GM19463 (cell line): ENCODE data around the gene BHLHE40.

Experiments
- ATAC-seq: cut with Tn5 transposase; IDR thresholded peaks from one replicate; pipeline ENCODE4 v1.9.1; 2021; ENCODE audit warnings: mild to moderate bottlenecking, moderate library complexity; ENCODE audit not compliant: unreplicated experiment

The BHLHE40 gene

DNA sequence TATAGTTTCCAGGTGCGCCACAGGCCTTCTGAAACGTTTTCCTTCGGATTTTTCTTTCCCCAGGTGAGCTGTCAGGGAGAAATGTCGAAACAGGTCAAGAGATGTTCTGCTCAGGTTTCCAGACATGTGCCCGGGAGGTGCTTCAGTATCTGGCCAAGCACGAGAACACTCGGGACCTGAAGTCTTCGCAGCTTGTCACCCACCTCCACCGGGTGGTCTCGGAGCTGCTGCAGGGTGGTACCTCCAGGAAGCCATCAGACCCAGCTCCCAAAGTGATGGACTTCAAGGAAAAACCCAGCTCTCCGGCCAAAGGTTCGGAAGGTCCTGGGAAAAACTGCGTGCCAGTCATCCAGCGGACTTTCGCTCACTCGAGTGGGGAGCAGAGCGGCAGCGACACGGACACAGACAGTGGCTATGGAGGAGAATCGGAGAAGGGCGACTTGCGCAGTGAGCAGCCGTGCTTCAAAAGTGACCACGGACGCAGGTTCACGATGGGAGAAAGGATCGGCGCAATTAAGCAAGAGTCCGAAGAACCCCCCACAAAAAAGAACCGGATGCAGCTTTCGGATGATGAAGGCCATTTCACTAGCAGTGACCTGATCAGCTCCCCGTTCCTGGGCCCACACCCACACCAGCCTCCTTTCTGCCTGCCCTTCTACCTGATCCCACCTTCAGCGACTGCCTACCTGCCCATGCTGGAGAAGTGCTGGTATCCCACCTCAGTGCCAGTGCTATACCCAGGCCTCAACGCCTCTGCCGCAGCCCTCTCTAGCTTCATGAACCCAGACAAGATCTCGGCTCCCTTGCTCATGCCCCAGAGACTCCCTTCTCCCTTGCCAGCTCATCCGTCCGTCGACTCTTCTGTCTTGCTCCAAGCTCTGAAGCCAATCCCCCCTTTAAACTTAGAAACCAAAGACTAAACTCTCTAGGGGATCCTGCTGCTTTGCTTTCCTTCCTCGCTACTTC lies 3.8 kb downstream of the BHLHE40 start:
- no peak for ATAC-seq

DNA sequence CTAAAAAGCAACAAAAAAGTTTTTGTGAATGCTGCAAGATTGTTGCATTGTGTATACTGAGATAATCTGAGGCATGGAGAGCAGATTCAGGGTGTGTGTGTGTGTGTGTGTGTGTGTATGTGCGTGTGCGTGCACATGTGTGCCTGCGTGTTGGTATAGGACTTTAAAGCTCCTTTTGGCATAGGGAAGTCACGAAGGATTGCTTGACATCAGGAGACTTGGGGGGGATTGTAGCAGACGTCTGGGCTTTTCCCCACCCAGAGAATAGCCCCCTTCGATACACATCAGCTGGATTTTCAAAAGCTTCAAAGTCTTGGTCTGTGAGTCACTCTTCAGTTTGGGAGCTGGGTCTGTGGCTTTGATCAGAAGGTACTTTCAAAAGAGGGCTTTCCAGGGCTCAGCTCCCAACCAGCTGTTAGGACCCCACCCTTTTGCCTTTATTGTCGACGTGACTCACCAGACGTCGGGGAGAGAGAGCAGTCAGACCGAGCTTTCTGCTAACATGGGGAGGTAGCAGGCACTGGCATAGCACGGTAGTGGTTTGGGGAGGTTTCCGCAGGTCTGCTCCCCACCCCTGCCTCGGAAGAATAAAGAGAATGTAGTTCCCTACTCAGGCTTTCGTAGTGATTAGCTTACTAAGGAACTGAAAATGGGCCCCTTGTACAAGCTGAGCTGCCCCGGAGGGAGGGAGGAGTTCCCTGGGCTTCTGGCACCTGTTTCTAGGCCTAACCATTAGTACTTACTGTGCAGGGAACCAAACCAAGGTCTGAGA lies 4.7 kb downstream of the BHLHE40 start:
- ATAC-seq: peak; percentile 50

DNA sequence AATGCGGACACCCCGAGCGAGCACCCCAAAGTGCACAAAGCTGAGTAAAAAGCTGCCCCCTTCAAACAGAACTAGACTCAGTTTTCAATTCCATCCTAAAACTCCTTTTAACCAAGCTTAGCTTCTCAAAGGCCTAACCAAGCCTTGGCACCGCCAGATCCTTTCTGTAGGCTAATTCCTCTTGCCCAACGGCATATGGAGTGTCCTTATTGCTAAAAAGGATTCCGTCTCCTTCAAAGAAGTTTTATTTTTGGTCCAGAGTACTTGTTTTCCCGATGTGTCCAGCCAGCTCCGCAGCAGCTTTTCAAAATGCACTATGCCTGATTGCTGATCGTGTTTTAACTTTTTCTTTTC lies 5.3 kb downstream of the BHLHE40 start:
- ATAC-seq: no peak

DNA sequence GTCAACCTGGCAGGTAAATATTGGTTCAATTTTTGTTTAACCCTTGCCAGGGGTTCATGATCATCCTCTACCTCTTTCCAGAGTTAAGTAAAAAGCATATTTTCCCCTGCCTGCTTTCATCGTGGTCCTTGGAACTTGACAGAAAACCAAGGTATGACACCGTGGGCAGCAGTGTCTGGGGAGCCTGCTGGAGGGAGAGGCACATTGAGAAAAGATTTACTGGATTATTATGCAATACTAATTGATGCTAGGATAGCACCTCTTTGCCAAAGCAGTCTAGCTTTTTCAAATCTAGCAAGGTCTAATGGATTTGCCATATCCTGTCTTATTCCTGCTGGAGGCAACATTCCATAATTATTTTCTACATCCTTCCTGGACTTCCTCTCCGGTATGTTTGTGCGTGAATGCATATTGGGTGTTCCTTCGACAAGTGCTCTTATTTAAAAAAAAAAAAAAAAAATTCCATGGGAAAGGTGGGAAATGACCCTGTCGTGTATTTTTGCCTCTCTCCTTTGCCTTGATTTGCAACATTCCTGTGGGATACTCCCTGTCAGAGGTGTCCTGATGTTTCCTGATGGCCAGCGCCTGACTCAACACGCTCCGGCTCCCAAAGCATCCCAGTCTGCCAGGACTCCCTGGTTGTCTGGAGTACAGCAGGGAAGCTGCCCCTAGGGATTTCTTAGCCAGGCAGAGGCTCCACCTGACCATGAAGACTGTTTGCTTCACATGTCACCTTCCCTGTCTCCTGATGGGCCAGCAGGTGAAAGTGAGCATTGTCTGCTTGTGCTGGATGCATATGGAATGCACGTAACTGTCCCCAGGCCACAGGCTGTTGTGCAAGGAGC lies 6.3 kb downstream of the BHLHE40 start:
- ATAC-seq: no peak

DNA sequence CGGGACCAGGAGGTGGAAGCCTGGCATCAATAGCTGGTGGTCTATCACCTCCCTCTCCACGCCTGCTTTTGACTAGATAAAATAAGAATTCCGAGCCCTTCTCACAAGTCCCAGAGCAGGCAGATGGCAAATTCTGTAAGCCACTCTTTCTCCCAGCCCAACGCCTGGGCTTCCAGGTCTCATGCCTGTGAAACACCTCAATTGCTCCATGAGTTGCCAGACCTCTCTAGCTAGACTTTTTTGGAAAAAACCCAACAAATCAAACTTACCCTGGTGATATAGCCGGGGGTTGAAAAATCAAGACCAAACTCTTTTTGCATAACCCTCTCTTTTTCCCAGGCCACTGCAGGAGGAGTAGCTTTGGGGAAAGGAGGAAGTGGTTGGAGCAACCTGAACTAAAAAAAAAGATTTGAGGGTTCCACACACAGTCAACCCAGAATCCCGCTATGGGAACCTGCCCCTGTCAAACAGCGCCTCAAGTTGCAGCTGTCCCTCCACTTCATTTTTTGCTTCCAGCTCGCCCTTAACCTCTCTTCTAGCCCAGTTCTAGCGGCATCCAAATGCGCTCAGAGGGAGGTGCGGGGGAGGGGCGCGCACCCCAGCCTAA lies 7.0 kb downstream of the BHLHE40 start:
- ATAC-seq: peak; percentile 16

DNA sequence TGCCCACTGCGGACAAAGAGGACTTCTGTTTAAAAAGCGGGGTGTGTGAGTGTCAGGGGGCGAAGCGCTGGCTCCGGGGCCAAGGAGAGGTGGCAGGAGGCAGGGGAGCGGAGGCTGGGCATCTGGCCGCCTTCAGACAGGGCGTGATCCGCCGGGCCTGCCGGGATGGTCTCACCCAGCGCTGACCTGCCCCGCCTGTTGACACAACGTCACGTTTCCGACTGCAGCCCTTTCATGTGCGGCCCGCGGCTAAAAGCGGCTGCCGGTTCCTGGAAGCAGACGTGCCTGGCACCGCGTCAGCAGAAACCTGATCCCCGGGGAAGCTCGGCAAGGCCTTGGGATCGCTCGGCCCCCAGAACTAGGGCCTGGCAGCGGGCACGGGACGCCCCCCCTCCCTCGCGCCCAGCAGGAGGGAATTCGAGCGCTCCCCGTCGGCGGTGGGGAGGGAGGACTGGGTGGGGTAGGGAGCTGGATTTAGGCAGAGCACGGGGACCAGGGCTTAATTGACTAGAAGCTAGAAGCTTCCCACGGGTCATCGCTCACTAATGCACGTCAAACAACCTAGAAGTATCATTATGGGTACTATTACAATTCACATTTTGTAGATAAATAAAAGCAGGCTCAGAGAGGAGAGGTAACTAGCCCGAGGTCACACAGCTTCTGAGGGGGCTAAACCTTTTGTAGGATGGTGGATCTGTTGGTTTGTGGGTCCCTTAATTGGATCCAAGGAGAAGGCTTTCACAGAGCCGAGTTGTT lies 7.7 kb downstream of the BHLHE40 start:
- ATAC-seq: peak; percentile 56

DNA sequence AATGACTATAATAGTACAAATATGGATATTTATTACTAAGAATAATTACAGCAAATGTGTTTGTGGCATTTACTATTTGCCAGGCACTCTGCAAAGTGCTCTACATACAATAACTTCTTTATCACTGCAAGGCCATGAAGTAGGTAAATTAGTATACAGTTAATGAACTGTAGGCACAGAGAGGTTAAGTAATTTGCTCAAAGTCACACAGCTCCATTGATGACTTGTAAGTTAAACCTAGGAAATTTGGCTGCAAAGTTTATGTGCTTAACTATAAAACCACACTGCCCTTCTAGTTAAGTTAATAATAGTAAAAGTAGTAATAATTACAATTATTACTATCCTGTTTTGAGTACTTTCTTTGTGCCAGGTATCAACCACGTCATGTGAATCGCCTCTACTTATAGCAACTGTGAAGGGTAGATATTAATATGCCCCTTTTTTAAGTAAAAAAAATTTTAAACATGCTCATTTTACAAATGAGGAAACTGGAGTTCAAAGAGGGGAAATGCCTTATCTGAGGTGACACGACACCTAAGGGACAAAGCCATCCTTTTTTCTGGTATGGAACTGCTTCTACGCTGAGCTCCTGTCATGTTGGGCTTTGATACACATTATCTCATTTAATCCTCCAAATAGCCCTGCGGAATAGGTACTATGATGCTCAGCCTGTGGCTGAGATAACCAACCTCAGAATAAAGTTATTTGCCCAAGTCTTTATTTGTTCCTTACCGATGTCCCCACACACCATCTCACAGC lies 8.5 kb downstream of the BHLHE40 start:
- ATAC-seq: no peak

DNA sequence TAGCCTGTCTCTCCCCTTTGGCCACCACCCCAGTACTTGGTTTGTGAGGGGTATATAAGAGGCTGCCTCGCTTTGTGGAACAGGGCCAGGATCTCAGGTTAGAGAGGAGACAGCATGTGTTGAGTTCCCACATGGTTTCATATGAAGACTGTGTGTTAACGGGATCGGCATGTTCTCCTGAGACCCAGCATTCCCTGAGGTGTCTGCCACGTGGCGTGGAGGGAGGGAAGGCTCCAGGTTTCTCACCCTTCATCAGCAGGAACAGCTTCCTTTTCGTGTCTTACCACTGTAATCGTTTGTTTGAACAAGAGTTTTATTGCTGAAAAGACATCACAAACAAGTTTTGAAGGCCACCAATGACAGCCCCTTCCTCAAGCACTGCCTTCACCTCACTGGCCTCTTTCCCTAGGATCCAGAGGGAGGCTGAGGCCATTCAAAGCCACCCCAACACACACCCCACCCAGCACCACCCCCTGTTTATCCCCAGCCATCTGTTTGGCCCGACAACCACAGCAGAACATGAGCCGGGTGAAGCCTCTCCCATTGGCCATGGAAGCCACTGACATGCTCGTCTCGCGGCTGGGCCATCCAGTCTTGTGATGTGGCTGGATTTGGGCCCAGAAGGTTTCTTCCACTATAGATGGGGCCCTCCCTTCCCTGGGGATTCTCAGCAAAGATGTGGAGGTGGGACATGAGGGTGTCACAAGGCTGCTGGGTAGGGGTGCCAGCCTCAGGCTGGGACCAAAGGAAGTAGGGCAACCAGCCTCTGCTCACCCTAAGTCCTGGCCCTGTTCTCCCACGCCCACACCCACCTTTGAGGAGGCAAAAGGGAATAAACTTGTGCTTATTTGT lies 10.0 kb downstream of the BHLHE40 start:
- ATAC-seq: no peak

DNA sequence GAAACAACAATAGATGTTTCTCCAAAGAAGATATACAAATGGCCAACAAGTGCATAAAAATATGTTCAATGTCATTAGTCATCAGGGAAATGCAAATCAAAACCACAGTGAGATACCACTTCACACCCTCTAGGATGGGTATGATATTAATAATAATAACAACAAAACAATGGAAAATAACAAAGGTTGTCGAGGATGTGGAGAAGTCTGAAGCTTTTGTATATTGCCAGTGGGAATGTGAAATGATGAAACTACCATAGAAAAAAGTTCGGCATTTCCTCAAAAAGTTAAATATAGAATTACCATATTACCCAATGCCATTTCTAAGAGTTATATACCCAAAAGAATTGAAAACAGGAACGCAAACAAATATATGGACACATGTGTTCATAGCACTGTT lies 10.8 kb downstream of the BHLHE40 start:
- no peak for ATAC-seq

DNA sequence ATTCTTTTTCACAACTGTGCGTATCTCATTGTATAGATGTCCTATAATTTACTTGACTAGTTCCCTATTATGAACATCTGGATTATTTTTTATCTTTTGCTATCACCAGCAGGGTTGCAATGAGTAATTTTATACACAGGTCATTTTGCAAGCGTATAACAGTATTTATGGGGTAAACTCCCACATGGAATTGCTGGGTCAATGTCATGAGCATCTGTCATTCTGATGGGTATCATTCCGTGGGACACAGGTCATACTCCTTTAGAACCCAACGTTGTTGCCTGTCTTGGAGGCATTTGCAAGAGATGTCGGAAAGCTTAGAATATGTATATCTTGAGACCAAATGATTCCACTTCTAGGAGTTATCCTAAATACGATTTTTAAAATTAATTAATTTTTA lies 12.9 kb downstream of the BHLHE40 start:
- no peak for ATAC-seq

DNA sequence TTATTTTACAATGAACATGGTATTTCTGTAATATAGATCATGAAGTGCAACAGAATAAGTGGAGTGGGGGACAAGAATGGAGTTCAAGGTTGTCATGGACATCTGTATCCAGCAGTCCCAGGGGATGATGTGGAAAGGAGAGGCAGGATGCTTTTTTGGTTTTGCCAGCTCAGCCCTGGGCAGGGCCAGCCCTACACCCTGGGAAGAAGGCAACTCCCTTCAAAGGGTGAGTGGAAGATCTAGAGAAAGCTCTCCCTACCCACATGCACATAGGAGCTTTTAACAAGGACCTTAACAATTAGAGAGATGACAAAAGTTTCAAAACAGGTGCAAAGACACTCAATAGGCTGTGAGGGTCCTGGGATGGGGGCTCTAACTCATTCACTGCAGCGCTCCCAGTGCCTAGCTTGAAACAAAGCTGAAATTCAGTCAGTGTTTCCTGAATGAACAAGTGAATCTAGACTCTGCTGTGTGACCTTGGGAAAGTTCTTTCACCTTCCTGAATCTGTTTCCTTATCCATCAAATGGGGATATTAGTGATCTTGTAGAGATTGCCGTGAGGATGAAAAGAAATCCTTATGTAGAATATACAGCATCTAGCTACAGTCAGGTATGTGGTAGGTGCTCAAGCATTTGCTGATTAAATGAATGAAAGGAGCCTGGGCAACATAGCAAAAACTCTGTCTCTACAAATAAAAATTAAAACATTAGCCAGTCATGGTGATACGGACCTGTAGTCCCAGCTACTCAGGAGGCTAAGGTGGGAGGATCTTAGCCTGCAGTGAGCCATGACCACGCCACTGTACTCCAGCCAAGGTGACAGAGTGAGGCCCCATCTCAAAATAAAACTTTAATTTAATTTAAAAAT lies 14.3 kb downstream of the BHLHE40 start:
- no peak for ATAC-seq

DNA sequence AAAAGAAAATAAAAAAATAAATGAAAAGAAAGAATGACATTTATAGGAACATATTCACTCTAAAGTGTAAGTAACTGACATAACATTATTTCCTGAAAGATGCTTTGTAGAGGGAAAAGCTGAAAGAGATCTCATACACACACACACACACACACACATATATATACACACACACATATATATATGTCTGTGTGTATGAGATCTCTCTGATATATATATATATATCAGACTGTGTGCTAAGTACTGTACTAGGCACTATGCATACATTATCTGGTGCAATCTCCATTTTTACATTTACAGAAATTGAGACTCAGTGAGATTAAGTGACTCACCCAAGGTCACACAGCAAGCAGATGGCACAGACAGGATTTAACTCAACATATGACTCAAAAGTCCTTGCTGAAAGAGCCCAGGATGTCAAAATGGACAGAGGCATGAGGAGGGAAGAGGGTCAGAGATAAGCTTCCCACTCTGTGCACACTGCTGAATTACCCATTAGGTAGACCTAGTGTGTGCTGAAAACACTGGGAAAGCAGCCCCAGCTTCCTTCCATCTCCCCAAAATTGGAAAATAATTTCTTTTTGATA lies 15.0 kb downstream of the BHLHE40 start:
- ATAC-seq: no peak

DNA sequence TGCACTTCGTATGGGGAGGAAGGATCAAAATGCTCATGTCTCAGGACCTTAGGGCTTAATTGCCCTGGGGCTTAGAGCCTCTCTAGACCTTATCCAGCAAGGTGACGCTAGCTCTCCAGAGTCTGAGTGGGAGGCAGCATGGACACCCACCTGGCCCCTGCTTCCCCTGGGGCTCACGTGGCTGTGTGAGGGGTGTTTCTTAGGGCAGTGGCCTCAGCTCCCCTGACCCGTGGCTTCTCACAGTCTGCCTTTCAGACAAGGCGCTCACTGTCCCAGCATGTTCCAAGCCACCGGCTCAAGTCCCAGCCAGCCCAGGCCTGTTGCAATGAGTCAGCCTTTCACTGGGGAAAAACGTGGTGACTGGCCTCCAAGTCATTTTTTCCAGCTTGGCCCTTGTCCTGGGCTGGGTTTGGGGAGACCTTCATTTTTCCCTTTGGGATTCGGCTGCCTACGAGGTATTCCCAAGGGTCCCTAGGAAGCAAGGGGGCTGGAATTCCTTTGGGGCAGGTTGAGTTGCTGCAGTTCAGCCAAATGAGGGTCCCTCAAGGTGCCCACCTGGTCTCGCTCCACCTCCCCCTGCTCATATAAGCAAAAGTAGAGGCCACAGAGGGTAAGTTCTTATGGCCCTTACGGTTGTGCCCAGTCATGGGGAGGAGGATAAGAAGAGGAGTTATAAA lies 15.7 kb downstream of the BHLHE40 start:
- ATAC-seq: peak; percentile 76

DNA sequence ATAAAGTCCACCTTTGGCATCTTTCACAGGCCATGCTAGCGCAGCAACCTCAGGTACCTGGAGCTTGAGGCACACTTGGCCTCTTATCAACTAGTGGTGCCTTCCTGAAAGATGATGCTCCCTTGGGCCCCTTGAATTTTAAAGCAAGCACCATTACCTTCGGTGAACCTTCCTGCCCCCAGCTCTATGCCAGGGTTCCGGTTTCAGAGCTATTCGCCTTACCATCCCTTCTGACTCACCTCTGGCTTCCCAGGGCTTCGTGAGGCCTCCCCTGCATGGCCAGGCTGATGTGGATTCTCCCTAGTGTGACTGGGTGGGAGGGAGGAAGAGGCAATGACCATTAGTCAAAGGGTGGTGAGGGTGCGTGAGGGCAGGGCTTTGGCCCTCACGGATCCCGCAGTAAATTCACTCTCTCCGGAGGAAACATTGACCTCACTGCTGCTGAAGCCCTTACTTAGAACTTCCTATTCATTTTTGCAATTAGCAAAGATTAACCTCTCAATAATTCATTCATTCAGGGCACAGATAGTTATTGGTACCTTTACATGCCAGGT lies 16.3 kb downstream of the BHLHE40 start:
- no peak for ATAC-seq

DNA sequence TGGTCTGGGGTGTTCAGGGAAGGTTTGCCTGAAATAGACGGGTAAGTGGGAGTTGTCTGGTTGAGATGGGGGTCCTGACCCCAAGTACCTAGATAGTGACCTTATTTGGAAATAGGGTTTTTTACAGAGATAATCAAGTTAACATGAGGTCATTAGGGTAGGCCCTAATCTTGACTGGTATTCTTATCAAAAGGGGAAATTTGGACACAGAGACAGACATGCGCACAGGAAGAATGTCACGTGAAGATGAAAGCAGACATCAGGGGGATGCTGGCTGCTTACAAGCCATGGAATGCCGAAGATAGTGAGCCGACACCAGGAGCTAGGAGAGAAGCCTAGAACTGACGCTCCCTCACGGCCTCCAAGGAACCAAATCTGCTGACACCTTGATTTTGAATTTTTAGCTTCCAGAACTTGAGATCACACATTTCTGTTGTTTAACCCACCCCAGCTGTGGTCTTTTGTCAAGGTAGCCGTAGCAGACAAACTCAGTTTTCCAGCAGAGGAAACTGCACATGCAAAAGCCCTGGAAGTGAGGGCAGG lies 17.1 kb downstream of the BHLHE40 start:
- ATAC-seq: no peak

DNA sequence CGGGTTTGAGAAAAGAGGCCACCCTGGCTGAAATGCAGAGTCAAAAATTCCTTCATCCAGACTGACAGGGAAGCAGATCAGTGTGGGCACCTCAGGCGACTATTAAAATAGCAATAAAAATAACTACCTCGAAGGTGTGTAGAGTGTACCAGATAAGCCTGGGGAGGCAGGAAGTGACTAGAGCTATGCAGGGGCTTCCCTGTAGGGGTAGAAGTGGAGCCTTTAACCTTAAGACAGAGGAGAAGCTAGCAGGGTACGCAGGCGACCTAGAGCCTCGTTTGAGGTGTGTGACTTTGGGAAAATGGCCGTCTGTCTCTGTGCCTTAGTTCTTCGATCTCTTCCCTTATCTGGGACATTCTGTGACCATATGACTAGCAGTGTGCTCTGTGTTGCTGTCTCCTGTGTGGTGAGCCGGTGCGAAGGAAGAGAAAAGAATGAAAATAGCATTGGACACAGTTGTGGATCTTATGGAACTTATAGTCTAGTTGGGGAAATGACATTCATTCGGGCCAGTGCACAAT lies 17.6 kb downstream of the BHLHE40 start:
- no peak for ATAC-seq
